RCC 7860 (cell line): ENCODE measurements around the gene ECT2L.

Experiments used
- DNase-seq: peaks from one replicate; pipeline ENCODE4 v3.0.0-alpha.2; 2015; ENCODE audit warnings: low spot score
- FAIRE-seq: peaks from 2 replicates; lab custom pipeline; 2012; peaks lifted over from hg19 to GRCh38; lab: Jason Lieb, UNC

ECT2L gene

GRCh38 chr6:138803331-138803730 lies 7.4 kb downstream of the ECT2L start:
- DNase-seq (no peak), FAIRE-seq (no peak)

DNA sequence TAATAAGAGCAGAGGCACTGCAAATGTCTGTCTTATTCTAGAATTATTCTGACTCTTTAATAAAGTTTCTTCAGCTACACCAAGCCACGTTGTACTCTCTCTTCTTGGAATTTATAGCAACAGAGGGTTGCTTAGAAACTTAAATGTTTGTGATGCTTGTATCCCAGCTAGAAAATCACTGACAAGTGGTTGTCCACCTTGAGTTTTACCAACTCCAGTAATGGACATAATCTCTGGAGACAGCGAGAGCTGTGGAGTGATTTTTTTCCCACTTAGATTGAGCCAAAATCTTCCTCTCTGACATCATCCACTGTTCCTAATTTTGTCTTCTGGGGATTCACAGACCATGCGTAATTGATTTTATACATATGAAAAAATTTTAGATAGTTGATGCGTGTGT lies 8.0 kb downstream of the ECT2L start:
- FAIRE-seq, result no peak

GRCh38 chr6:138805016-138805765 lies 9.3 kb downstream of the ECT2L start:
- FAIRE-seq (no peak), DNase-seq (no peak)

More for the DNA sequence above, 8.0 kb downstream of the ECT2L start:
- no peak for DNase-seq

DNA sequence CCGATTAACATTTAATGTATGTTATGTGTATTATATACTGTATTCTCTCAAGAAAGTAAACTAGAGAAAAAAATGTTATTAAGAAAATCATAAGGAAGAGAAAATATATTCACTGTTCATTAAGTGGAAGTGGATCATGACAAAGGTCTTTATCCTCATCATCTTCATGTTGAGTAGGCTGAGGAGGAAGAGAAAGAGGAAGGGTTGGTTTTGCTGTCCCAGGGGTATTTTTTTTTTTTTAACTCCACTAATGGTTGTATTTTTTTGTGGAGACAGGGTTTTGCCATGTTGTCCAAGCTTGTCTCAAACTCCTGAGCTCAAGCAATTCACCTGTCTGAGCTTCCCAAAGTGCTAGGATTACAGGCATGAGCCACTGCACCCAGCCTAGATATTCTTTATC lies 11.0 kb downstream of the ECT2L start:
- DNase-seq (no peak), FAIRE-seq (no peak)

DNA sequence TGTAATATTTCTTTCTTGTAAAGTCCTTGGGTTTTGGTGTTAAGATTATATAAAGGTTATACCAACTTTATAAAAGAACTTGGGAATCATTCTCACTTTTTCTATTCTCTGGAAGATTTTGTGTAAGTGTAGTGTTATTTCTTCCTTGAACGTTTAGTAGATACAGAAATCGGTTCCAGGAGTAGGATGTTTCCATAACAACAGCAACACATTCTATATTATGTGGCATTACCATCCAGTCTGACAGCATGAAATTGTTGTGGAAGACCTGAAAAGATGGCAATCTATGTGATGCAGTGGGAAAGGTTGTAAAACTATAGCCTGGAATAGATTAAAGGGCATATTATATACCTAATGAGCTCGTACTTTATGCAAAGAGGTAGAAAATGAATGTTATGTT lies 13.8 kb downstream of the ECT2L start:
- no peak for FAIRE-seq

GRCh38 chr6:138811866-138812265 lies 16.0 kb downstream of the ECT2L start:
- FAIRE-seq, result no peak
- DNase-seq, result no peak

More for the DNA sequence above, 13.8 kb downstream of the ECT2L start:
- DNase-seq, result no peak

DNA sequence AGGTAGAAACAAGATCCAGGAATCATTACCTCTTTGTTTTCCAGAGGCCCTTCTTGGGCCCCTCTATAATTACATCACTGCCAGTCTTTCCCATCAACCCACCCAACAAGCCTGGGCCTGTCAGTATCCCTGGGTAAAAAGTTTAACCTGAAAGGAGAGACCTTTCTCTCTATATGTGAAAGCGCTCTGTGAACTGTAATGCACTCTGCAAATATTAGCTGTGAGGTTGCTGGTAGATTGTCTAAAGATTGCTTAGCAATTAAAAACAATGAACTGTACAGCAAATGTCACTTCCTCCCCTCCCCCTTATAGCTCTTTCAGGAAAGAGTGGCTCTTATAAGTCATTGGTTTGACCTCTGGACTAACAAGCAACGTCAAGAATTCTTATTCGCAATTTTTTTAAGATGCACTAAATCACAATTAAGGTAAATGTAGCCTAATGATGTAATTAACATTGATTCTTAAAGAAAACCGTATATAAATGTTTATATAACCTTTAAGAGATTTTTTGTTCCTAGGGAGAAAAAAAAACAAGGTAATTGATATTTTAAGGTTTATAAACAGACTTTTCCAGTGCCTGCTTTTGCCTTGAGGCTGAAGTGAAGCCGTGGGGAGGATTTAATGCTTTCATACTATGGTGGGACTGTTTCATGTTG lies 18.4 kb downstream of the ECT2L start:
- DNase-seq (no peak), FAIRE-seq (no peak)

DNA sequence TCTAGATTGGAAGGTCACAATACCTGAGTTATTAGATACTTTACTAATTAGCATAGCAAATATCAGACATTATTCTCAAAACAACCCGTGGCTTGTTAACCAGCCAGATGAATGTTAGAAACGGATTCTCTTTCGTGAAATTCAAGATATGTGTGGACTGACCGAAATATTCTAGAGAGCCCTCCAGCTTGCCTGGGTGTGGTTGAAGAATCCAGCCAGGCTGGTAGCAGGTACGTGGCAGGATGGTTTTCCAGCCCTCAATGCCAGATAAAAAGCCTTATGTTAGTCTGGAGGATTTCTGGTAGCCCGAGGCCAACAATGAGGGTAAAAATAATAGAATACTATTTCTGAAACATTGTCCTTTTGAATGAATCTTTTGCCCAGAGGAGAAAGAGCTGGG lies 19.3 kb downstream of the ECT2L start:
- FAIRE-seq (no peak), DNase-seq (no peak)

- DNase-seq (peak; percentile 68), FAIRE-seq (peak; percentile 76)
Measured at GRCh38 chr6:138815797-138816528, 20.1 kb downstream of the ECT2L start.

DNA sequence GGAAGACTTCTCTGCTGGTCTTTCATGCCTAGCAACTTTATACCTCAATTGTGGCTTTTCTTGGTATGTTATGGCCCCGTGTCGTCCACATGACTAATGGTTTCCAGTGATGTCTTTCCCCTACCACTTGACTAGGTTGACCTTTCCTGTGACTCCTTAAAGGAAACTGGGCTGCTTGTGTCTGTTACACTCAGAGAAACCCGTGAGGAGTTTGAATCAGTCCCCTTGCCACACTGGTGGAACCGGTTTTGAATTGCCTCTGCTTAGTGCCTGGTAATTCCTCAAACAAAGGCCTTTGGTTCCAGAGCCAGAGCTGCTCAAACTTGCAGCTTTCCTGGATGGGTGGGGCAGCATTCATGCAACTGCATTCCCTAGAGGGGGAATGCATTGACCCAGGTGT lies 21.9 kb downstream of the ECT2L start:
- DNase-seq (peak; percentile 67), FAIRE-seq (peak; percentile 52)

GRCh38 chr6:138818496-138819194 lies 22.8 kb downstream of the ECT2L start:
- no peak for DNase-seq

GRCh38 chr6:138821519-138821918 lies 25.6 kb downstream of the ECT2L start:
- no peak for DNase-seq
- no peak for FAIRE-seq

More at GRCh38 chr6:138818496-138819194, 22.8 kb downstream of the ECT2L start:
- FAIRE-seq, result no peak

DNA sequence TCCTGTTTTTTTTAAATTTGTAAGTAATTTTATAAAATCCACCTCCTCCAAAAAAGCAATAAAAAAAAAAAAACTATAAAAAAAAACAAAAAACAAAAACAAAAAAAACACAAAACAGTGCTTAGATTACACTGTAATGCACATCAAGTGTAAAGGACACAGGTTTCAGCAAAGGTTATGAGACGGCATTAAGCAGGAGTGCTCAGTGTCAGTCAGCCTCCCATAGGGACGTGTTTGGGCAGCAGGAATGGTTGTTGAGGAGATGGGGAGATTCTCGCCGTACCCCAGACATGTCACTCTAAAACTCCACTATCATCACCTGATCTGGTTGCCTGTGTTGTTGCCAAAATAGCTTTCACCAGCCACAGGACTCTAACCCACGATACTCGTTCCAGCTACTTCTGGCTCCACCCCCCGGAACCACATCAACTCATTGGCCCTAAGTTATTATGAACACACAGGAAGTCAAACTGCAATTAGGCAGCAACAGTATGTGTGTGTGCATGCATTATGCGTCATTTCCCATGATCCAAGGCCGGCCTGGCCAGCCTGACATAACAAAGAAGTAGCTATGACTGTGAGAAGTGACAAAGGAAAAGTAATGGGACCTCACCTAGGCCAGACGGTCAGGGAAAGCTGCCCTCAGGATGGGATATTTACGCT lies 28.7 kb downstream of the ECT2L start:
- no peak for FAIRE-seq
- DNase-seq, result no peak

DNA sequence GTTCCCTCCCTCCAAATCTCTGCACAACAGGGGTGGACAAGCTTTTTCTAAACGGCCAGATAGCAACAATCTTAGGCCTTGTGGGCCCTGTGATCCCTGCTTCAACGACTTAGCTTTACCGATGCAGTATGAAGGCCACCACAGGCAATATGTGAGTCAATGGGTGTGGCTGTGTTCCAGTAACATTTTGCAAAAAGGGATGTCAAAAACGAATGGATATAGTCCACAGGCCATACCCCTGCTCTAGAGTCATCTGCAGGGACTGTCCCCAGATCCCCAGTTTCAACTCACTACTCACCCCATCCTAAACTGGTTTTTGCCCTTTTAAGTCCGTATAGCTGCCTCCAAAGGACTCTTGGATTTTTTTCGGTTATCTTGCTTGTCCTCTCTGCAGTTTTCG lies 34.4 kb downstream of the ECT2L start:
- FAIRE-seq (no peak), DNase-seq (no peak)

DNA sequence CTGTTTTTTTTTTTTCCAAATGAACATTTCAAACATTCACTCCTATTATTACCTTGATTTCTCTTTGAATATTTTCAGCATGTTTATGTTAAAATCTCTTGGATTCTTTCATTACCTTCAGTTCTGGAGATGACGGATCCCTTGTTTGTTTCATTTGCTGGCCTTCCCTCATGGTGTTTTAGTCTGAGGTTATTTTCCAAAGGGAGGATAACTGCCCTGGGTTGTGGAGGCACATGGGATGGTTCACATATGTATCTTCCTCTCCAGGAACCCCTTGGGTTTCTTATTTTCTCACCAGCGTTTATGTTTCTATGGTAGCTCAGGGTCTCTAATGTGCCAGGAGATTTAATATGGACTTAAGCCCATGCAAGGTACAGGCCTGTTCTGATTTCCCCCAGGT lies 36.3 kb downstream of the ECT2L start:
- FAIRE-seq, result no peak
- DNase-seq, result no peak

DNA sequence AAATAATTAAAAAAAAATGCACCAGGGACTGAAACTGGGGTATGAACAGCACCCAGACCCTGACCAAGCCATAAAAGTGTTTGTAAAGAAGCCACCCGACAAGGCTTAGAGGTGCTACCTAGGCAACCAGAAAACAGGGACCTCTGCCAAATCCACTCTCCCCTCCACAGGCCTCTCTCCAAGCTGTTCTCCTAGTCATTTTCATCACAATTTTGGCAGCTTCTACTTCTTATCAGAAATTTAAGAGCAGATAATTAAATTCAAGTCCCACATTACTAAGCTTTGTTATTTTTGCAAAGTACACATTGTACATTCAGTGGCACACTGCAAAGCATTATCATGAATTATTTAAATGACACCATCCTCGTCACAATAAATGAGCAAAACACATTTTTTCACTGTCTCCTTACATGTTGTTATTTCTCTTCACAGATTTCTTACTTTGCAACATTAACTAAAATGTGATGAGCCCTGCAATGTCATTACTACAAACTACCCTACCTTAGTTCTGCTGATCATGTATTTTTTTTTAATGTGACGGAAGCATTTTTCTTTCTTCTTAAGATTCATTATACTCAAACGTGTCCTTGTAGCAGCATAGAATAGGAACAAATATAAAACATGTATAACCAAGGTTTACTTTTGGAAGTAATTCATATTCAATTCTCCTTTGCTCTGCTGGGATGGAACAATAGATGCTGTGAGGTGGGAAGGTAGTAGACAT lies 38.1 kb downstream of the ECT2L start:
- DNase-seq (no peak), FAIRE-seq (no peak)

- FAIRE-seq, result no peak
- DNase-seq, result no peak
Measured at GRCh38 chr6:138837246-138837645, 41.4 kb downstream of the ECT2L start.

GRCh38 chr6:138844192-138844591 lies 48.3 kb downstream of the ECT2L start:
- no peak for DNase-seq
- no peak for FAIRE-seq

DNA sequence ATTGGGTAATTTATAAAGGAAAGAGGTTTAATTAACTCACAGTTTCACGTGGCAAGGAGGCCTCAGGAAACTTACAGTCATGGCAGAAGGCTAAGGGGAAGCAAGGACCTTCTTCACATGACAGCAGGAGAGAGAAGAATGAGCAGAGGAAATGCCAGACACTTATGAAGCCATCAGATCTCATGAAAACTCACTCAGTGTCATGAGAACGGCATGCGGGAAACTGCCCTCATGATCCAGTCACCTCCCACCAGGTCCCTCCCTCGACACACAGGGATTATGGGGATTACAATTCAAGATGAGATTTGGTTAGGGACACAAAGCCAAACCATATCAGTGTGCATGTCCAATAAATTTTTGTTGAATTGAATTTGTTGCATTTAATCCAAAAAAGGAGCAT lies 52.0 kb downstream of the ECT2L start:
- DNase-seq, result no peak
- no peak for FAIRE-seq

DNA sequence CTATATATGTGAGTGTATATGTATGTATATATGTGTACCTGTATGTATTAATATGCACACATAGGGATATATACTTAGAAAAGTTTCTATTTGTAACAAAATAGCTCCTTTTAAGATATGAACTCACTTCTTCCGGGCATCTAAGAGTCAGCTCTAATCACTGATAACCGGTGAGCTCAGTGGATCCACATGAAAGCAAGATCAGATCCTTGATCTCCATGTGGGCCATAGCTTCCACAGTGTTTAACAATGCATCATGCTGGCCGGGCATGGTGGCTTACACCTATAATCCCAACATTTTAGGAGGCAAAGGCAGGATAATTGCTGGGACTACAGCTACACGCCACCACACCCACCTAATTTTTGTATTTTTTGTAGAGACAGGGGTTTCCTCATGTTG lies 52.6 kb downstream of the ECT2L start:
- DNase-seq, result no peak
- no peak for FAIRE-seq
